ENCODE measurements around the gene WFDC12. TPM values are rescaled to one million over a fixed set of nuclear protein-coding genes. Genes with fewer than 3 reads are reported as not detected.
A peak's percentile ranks its signal among the peaks of the same experiment; 100 is the strongest.

Gene WFDC12
- total RNA-seq, 1 donor from 2014 or later: not detected

DNA sequence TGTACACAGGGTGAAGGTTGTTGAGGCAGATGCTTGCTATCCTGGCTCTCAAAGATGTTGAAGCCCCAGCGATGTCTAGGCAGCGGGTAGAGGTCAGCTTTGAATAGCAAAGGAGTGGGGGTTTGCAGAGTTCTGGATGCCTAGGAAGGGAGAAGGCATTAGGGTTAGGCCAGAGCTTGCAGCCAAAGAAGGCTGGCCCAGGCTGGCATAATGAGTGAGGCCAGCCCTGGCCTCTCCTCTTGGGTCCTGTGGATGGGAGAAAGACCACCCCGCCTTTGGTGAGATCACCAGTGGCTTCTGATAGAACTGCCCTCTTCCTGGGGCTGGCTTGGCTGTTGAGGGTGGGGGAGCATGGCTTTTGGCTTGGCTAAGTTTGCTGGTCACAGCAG lies 8.9 kb downstream of the WFDC12 start:
- TF ChIP-seq, protein P1, sequence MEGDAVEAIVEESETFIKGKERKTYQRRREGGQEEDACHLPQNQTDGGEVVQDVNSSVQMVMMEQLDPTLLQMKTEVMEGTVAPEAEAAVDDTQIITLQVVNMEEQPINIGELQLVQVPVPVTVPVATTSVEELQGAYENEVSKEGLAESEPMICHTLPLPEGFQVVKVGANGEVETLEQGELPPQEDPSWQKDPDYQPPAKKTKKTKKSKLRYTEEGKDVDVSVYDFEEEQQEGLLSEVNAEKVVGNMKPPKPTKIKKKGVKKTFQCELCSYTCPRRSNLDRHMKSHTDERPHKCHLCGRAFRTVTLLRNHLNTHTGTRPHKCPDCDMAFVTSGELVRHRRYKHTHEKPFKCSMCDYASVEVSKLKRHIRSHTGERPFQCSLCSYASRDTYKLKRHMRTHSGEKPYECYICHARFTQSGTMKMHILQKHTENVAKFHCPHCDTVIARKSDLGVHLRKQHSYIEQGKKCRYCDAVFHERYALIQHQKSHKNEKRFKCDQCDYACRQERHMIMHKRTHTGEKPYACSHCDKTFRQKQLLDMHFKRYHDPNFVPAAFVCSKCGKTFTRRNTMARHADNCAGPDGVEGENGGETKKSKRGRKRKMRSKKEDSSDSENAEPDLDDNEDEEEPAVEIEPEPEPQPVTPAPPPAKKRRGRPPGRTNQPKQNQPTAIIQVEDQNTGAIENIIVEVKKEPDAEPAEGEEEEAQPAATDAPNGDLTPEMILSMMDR (conservative IDR thresholded peaks at IDR 0.05): no peak
- Mint-ChIP-seq H3K36me3 (no peaks in the 10 kb centered on the region), H3K27me3 (peaks cover 23% of the 10 kb centered on the region), H3K27ac (no peak overlapping the region), H3K4me1 (ENCODE audit: unreplicated experiment) (no peaks in the 10 kb centered on the region), H3K4me3 (no peak overlapping the region), H3K9me3 (no peaks in the 10 kb centered on the region)
- DNase-seq (ENCODE audit: extremely low spot score, unreplicated experiment): no peak

DNA sequence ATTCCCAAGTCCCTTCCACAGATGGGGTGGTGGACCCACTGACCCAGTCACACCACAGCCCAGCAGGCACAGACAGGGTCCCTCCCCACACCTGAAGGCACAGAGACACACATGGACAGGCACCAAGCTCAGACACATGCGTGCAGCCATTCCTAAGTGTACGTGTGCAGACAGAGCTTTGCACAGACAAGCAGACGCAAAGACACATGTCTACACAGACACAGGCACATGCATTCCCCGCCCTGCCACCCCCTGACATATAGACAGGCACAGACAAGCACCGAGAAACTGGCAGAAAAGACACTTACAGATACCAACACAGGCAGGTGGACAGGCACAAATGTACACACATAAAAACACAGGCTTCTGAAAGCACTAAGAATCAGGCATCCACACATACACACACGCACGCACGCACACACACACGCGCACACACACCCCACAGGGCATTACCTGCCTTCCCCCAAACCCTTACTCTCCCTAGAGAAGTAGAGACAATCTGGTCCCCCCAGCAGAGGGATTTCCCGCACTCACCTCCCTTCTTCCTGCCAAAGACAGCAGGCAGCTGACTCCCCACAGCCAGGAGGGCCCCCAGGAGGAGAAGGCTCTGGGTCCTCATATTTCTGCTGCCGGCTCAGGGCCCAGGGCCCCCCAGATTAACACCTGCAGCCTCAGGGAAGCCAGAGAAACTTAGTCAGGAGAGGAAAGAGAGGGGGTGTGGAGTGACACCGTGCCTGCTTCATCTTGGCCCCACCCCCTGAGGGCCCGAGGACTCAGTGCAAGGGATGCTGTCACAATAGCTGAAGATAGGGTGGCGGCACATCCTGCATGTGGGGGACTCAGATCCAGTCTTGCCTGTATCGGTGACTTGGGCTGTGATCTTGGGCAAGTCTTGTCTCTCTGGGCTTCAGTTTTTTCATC lies 9.5 kb downstream of the WFDC12 start, which contains the start of gene WFDC5:
TSS of gene WFDC5 (minus strand) at position 710 of the 921 bp plus-strand sequence. CDS start at position 619, 91 bp downstream.
- Mint-ChIP-seq H3K4me1 (ENCODE audit: unreplicated experiment) (no peaks in the 10 kb centered on the region), H3K27me3 (peaks cover 23% of the 10 kb centered on the region), H3K36me3 (no peaks in the 10 kb centered on the region), H3K4me3 (no peak within 1 kb of the TSS), H3K9me3 (no peaks in the 10 kb centered on the region), H3K27ac (no peak within 1 kb of the TSS)
- TF ChIP-seq, protein P1 (conservative IDR thresholded peaks at IDR 0.05): no peak
- DNase-seq (ENCODE audit: extremely low spot score, unreplicated experiment): no peak

DNA sequence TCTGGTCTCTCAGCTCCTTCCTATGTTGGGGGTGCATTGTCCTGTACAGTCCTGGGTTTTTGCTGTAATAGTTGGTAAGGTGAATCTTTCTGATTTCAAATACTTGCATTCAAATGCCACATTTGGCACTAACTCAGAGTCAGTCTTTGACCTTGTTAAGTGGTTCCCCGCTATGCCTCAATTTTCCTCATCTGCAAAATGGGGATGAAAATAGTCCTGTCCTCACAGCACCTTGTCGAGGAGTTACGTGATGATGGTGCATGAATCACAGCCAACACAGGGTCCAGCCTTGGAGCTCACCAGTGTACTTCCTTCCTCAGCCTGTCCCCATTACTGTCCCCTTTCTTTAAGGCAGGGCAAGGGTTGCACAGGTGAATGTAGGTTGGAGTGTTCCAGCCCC lies 10.4 kb downstream of the WFDC12 start:
- no peaks in the 10 kb centered on the region for H3K4me1 Mint-ChIP-seq (ENCODE audit: unreplicated experiment)
- TF ChIP-seq, protein P1 (conservative IDR thresholded peaks at IDR 0.05): no peak
- DNase-seq (ENCODE audit: extremely low spot score, unreplicated experiment): no peak
- H3K9me3 Mint-ChIP-seq: no peaks in the 10 kb centered on the region
- no peak overlapping the region for H3K27ac Mint-ChIP-seq
- no peak overlapping the region for H3K4me3 Mint-ChIP-seq
- peaks cover 26% of the 10 kb centered on the region for H3K27me3 Mint-ChIP-seq
- no peaks in the 10 kb centered on the region for H3K36me3 Mint-ChIP-seq

DNA sequence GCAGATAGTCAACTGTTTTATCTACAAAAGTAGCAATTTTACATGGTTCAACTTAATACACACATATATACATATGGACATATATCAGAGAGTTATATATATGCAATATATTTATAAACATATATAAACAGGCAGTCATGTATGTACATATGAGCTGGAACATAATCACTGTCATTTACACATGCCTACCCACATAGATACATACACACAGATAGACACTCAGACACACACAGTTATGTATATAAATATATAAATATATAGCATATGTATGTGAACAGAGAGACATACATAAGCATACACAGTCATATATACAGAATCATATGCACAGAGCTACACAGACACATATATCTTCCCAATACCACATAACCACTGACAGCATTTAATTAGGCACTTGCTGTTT lies 11.5 kb downstream of the WFDC12 start:
- Mint-ChIP-seq H3K27ac (no peak overlapping the region), H3K4me3 (no peak overlapping the region), H3K36me3 (no peaks in the 10 kb centered on the region), H3K4me1 (ENCODE audit: unreplicated experiment) (no peaks in the 10 kb centered on the region), H3K9me3 (no peaks in the 10 kb centered on the region), H3K27me3 (peaks cover 22% of the 10 kb centered on the region)
- TF ChIP-seq, protein P1 (conservative IDR thresholded peaks at IDR 0.05): no peak
- no peak for DNase-seq (ENCODE audit: extremely low spot score, unreplicated experiment)

DNA sequence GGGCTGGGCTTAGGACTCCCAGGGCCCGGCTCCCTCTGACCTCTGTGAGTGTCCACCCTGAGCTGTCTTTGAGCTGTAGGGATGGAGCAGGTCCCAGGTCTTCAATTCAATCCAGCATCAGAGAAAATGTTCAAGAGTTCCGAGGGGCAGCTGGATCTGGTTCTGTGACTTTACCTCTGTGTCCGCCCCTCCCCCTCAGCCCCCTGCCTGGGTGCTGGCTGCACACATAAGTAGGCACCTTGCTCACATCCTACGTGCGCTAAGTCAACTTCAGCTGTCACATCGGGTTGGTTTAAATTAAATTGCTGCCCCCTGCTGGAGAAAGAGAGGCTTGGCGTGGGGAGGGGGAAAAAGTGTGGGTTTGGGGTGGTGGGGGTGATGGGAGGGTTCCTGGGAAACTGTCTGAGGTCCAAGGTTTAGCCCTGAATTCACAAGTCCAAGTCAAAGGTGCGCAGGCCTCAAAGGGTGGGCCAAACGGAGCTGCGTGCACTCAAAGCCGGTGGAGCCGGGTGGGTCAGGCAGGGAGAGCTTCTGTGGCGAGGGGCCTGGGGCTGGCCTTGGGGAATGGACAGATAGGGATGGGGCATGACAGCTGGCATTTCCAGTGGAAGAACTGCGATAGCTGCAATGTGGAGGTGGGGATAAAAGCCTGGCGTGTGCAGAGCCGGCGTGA lies 12.3 kb downstream of the WFDC12 start:
- H3K9me3 Mint-ChIP-seq: no peaks in the 10 kb centered on the region
- no peaks in the 10 kb centered on the region for H3K4me1 Mint-ChIP-seq (ENCODE audit: unreplicated experiment)
- TF ChIP-seq, protein P1 (conservative IDR thresholded peaks at IDR 0.05): peak; percentile 71
- H3K4me3 Mint-ChIP-seq: no peak overlapping the region
- no peak overlapping the region for H3K27ac Mint-ChIP-seq
- peaks cover 19% of the 10 kb centered on the region for H3K27me3 Mint-ChIP-seq
- no peak for DNase-seq (ENCODE audit: extremely low spot score, unreplicated experiment)
- no peaks in the 10 kb centered on the region for H3K36me3 Mint-ChIP-seq
